Tibial artery (tissue), 4 donors: Measurements from ENCODE around the gene SLC37A1.

Source experiments
- DNase-seq, 2 donors: peaks; one replicate each; pipeline ENCODE4 v3.0.0-alpha.2; 2019
- H3K27ac ChIP-seq, 2 donors: fragments of 200-600 bp; sonication (generic) in 1 of 2; 1 replicate in 1 of 2; 2 replicates in 1 of 2; pipeline ENCODE4 v1.5.1; 2018 to 2019; ENCODE audit warnings: mild to moderate bottlenecking in 1 of 2
- H3K27me3 ChIP-seq, 2 donors: fragments of 200-600 bp; sonication (generic) in 1 of 2; one replicate each; pipeline versions ENCODE4 v1.5.1 to v1.6.0; 2016 to 2019
- H3K36me3 ChIP-seq, 3 donors: fragments of 200-600 bp; sonication (generic) in 2 of 3; one replicate each; pipeline ENCODE4 v1.5.1; 2016 to 2019; ENCODE audit warnings: mild to moderate bottlenecking in 2 of 3
- H3K4me1 ChIP-seq, 4 donors: fragments of 200-600 bp; sonication (generic) in 2 of 4; 1 replicate in 3 of 4; 2 replicates in 1 of 4; pipeline ENCODE4 v1.5.1; 2016 to 2019
- H3K4me3 ChIP-seq, 2 donors: fragments of 200-600 bp; sonication (generic) in 1 of 2; 1 replicate in 1 of 2; 2 replicates in 1 of 2; pipeline ENCODE4 v1.5.1; 2018 to 2019; ENCODE audit warnings: mild to moderate bottlenecking in 2 of 2
- H3K9me3 ChIP-seq, 3 donors: fragments of 200-600 bp; sonication (generic) in 1 of 3; one replicate each; pipeline ENCODE4 v1.5.1; 2016 to 2019
- CTCF ChIP-seq, 2 experiments: fragments of 200-600 bp in 1 of 2; fragments of 450-650 bp in 1 of 2; IDR thresholded peaks; one replicate each; pipeline ENCODE4 v1.5.1; 2017 to 2019; ENCODE audit warnings: antibody characterized with exemption in 2 of 2, mild to moderate bottlenecking in 1 of 2, moderate library complexity in 1 of 2
- intact Hi-C: fragments of 100-400 bp; cut with DNase I; formaldehyde crosslinking; loops from one replicate; pipeline ENCODE4 v1.15.0; 2023; ENCODE audit warnings: low total_unique reads

SLC37A1 gene

DNA sequence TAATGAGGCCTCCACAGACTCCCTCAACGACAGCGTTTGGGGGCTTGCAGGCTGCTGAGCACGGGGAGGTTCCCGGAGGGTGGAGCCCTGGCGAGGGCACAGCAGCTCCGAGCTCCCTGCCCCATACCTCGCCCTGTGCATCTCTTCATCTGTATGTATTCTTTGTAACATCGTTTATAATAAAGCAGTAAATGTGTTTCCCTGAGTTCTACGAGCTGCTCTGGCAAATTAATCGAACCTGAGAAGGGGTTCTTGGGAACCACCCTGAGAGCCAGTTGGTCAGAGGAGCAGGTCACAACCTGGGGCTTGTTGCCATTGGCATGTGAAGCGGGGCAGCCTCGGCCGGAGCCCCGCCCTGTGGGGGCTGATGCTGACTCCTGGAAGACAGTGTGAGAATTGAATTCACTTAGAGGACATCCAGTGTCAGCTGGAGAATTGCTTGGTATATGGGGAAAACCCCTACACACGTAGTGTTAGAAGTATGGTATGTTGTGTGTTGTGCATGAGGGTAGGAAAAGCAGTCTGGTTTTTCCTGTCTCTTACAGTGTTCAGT lies 11.5 kb downstream of the SLC37A1 start:
- peak in 1 of 2 donors; percentile 66 for DNase-seq
- Histone ChIP-seq H3K27ac (peak overlapping the region; percentile 84 to 85), H3K4me1 (peaks cover 0 to 34% (median 22%) of the 10 kb centered on the region in 4 donors), H3K9me3 (no peaks in the 10 kb centered on the region), H3K4me3 (peak overlapping the region; percentile 46 to 54), H3K27me3 (no peaks in the 10 kb centered on the region), H3K36me3 (peaks cover 0 to 20% (median 0%) of the 10 kb centered on the region in 3 donors)
- intact Hi-C loops: no loop called here
- TF ChIP-seq CTCF (IDR thresholded peaks at IDR 0.05): no peak

- peak overlapping the region; percentile 84 to 85 for H3K27ac ChIP-seq
- H3K4me1 ChIP-seq: peaks cover 0 to 34% (median 23%) of the 10 kb centered on the region in 4 donors
- H3K9me3 ChIP-seq: no peaks in the 10 kb centered on the region
- no peaks in the 10 kb centered on the region for H3K27me3 ChIP-seq
- intact Hi-C loops: no loop called here
- no peak for DNase-seq
- H3K4me3 ChIP-seq: no peak overlapping the region
- peaks cover 0 to 20% (median 0%) of the 10 kb centered on the region in 3 donors for H3K36me3 ChIP-seq
- TF ChIP-seq CTCF (IDR thresholded peaks at IDR 0.05): no peak
Measured at GRCh38 chr21:42525676-42526378, 12.2 kb downstream of the SLC37A1 start.

GRCh38 chr21:42526379-42526727 lies 12.7 kb downstream of the SLC37A1 start:
- Histone ChIP-seq H3K36me3 (peaks cover 0 to 26% (median 0%) of the 10 kb centered on the region in 3 donors), H3K9me3 (no peaks in the 10 kb centered on the region), H3K27ac (no peak overlapping the region), H3K4me1 (peaks cover 0 to 34% (median 24%) of the 10 kb centered on the region in 4 donors), H3K4me3 (no peak overlapping the region), H3K27me3 (no peaks in the 10 kb centered on the region)
- intact Hi-C loops: no loop called here
- no peak for TF ChIP-seq CTCF (IDR thresholded peaks at IDR 0.05)
- peak in 1 of 2 donors; percentile 65 for DNase-seq

- Histone ChIP-seq H3K4me1 (peaks cover 0 to 34% (median 24%) of the 10 kb centered on the region in 4 donors), H3K36me3 (peaks cover 0 to 25% (median 0%) of the 10 kb centered on the region in 3 donors), H3K27ac (peak overlapping the region; percentile 75 to 77), H3K4me3 (no peak overlapping the region), H3K9me3 (no peaks in the 10 kb centered on the region), H3K27me3 (no peaks in the 10 kb centered on the region)
- TF ChIP-seq CTCF (IDR thresholded peaks at IDR 0.05): no peak
- intact Hi-C loops: no loop called here
- DNase-seq: peak in 1 of 2 donors; percentile 57
Measured at GRCh38 chr21:42527127-42527488, 13.5 kb downstream of the SLC37A1 start.

- Histone ChIP-seq H3K27me3 (no peaks in the 10 kb centered on the region), H3K4me3 (peak overlapping the region; percentile 7 to 37), H3K4me1 (peaks cover 0 to 39% (median 28%) of the 10 kb centered on the region in 4 donors), H3K36me3 (peaks cover 0 to 20% (median 0%) of the 10 kb centered on the region in 3 donors), H3K27ac (peak overlapping the region; percentile 75 to 77), H3K9me3 (no peaks in the 10 kb centered on the region)
- DNase-seq: no peak
- intact Hi-C loops: no loop called here
- TF ChIP-seq CTCF (IDR thresholded peaks at IDR 0.05): no peak
Measured at GRCh38 chr21:42527489-42528158, 14.0 kb downstream of the SLC37A1 start.
